Urinary bladder (tissue), 4 donors: ENCODE measurements around the gene CHKA. TPM values are rescaled to one million over a fixed set of nuclear protein-coding genes. Genes with fewer than 3 reads are reported as not detected.

ENCODE experiments used
- DNase-seq: peaks from one replicate; pipeline ENCODE4 v3.0.0-alpha.2; 2015; ENCODE audit errors: extremely low spot score
- H3K27ac ChIP-seq: one replicate; pipeline ENCODE4 v1.5.1; 2013; ENCODE audit warnings: low read depth, mild to moderate bottlenecking, moderate library complexity
- H3K36me3 ChIP-seq: one replicate; pipeline ENCODE4 v1.6.1; 2013; ENCODE audit warnings: mild to moderate bottlenecking, moderate library complexity; ENCODE audit not compliant: insufficient read depth
- H3K4me1 ChIP-seq: one replicate; pipeline ENCODE4 v1.6.1; 2013; ENCODE audit warnings: mild to moderate bottlenecking, moderate library complexity; ENCODE audit not compliant: insufficient read depth
- H3K4me3 ChIP-seq: one replicate; pipeline ENCODE4 v1.5.1; 2013; ENCODE audit warnings: low read depth, low read length
- WGBS: extraction: QIAGEN DNeasy Blood & Tissue Kit; methylation state at CpG from one replicate; pipeline ENCODE4 v1.1.7; 2013; 5-methylcytosine and 5-hydroxymethylcytosine counted together
- polyA plus RNA-seq: library from polyadenylated mRNA; stranded (reverse); fragments of 200-250 nt; gene quantifications from one replicate; pipeline ENCODE4 v1.2.3, GENCODE V29; 2013
- total RNA-seq: library from RNA; depleted of rRNA; stranded (reverse); fragments of >200 nt; gene quantifications from one replicate; pipeline ENCODE4 v1.2.3, GENCODE V29; 2014
- donor health status: healthy with polysubstance abuse.
- donor health status: healthy.

Gene CHKA
- total and polyA plus RNA-seq, 2 donors = 20.2 to 26.2 TPM

DNA sequence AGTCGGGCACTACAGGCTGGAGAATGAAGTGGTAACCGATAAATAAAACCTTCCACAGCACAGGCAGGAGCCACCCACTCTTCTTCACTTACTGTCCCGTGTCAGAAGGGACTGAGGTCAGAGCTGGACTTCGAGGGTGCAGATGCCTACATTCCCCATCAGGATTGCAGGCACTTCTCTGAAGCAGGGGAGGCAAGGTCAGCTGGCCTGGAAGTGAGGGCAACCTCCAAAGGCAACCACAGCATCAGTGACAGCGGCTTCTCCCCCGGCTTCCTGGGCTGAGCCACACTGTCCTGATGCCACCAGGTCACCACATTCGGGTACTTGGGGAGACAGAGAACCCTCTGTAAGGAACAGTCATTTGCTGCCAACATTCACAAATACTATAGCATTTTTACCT lies 59.7 kb downstream of the CHKA start:
- Histone ChIP-seq H3K36me3 (peaks cover 5% of the 10 kb centered on the region), H3K4me1 (no peaks in the 10 kb centered on the region), H3K27ac (no peak overlapping the region), H3K4me3 (no peak overlapping the region)
- no peak for DNase-seq
- 96% methylated on average over 7 of the region's 7 CpGs for WGBS

DNA sequence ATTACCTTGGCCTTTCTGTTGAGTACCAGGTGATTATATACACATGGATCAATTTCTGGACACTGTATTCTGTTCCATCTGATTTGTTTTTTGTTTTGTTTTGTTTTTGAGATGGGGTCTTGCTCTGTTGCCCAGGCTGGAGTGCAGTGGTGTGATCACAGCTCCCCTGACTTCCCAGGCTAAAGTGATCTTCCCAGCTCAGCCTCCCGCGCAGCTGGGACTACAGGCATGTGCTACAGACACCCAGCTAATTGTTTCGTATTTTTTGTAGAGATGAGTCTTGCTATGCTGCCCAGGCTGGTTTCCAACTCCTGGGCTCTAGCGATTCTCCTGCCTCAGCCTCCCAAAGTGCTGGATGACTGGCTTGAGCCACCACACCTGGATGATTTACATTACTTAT lies 63.4 kb downstream of the CHKA start:
- no peak for DNase-seq
- peaks cover 5% of the 10 kb centered on the region for H3K36me3 ChIP-seq

DNA sequence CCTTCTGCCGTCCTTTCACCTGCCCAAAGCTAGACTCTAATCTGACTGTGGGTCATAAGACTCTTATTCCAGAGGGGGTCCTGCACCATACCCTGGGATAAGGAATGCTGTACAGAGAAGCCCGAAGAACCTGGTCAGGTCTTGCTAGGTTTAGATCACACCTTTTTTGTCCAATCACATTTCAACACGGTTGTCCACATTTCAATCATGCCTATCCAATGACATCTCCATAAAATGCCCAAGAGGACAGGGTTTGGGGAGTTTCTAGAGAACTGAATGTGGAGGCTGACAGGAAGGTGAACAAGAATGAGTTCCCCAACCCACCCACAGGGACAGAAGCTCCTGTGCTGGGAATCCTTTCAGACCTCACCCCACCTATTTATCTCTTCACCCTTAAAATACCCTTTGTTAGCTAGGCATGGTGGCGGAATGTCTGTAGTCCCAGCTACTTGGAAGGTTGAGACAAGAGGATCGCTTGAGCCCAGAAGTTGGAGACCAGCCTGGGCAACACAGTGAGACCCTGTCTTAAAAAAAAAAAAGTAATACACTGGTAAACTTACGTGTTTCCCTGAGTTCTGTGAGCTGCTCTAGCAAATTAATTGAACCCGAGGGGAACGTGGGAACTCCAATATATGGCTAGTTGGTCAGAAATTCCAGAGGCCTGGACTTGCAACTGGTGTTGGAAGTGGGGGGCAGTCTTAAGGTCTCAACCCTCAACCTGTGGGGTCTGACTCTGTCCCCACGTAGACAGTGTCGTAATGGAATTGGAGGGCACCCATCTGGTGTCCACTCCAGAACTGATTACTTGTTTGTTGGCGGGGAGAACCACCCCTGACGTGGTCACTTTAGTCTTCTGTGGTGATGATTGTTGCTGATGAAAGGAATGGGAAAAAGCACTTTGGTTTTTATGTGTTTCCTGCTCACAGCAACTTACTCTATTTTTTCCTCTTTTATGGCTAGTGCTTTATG lies 64.6 kb downstream of the CHKA start:
- no peak for DNase-seq
- Histone ChIP-seq H3K4me3 (no peak overlapping the region), H3K4me1 (no peaks in the 10 kb centered on the region), H3K36me3 (peaks cover 2% of the 10 kb centered on the region), H3K27ac (no peak overlapping the region)
- WGBS = 92% methylated on average over 12 of the region's 12 CpGs

More for the DNA sequence above, 63.4 kb downstream of the CHKA start:
- WGBS = 95% methylated on average over 4 of the region's 4 CpGs
- no peaks in the 10 kb centered on the region for H3K4me1 ChIP-seq
- no peak overlapping the region for H3K27ac ChIP-seq
- no peak overlapping the region for H3K4me3 ChIP-seq

DNA sequence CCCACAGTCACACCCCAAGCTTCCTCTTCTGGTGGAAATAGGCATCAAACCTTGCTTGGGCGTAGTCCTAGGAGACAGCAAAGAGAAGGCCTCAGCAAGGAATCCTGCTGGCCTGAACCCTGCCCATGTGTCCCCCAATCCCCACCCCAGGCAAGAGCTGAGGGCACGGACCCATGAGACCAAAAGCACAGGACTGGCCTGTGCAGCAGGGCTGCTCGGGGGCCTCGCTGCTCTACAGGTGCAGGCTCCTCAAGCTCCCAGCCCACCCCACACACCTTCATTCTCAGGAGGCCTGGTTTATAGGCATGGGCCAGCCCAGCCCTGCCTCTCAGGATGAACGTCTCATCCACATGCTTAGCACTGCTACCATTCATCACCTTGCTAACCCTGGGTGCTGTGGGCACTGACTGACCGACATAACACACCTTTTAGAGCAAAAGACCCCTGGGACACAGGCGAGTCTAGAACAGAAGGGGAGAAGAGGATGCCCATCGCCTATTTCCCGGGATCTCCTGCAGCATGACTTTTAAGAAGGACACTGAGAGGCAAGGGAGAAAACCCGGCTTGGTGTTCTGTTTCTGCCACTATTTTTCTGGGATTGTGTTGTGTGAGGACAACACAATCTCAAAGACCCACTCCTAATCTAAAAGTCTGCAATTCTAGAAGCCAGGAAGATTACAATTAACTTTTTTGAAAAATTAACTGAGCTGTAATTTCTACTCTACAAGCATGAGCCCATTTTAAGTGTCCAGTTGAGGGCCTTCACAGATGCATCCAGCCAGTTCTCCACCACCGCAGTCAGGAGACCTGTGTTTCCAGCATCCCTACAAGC lies 67.0 kb downstream of the CHKA start:
- Histone ChIP-seq H3K36me3 (peaks cover 11% of the 10 kb centered on the region), H3K4me1 (no peaks in the 10 kb centered on the region), H3K27ac (no peak overlapping the region), H3K4me3 (no peak overlapping the region)
- WGBS = 88% methylated on average over 11 of the region's 11 CpGs
- DNase-seq = no peak

DNA sequence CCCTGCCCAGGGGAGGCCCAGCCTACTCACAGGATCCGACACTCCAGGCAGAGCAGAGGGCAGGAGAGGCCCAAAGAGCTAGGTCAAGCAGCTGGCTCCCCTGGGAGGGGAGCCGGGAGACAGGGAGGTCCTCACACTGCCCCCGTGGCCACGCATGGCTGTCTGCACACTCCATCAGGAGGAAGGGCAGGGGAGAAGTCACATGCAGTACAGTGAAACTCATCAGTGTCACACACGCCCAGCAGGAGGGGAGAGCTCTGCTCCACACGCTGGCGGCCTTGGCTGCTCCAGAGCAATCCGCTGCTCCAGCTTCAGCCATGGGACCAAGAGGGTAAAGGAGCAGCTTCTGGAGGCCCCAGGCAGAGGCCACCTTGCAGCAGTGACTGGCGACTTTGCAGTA lies 68.1 kb downstream of the CHKA start:
- peaks cover 11% of the 10 kb centered on the region for H3K36me3 ChIP-seq
- no peak for DNase-seq

DNA sequence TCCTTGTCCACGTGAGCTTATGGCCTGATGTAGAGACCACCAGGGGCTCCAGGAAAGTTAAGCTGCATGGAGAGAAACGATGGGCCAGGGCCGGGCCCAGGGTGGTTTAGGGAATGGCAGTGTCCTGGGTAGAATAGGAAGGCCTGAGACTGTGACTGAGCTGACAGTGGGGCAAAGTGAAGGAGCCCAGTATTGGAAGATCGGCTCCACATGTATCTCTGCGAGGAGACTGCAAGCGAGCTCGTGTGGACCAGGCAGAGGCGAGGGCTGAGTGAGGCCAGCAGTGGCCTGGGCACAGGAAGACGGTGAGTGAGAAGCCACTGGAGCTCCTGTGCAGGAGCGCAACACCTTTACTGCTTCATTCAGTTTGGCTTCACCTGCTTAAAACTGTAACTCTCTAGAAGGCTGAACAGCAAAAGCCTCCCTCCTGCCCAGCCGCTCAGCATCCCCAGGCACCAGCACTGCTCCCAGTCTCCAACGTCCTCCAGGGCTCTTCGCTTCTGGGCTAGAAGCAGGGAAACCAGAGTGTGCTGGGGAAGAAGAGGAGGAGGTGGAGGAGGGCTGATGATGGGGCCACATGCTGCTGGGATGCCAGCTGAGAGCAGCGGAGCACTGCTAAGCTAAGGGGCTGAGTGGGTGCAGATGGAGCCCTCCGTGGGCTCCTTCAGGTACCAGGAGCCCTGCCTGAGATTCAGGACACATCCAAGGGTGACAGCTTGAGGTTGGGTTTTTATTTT lies 68.9 kb downstream of the CHKA start:
- WGBS = 83% methylated on average over 15 of the region's 15 CpGs
- no peak overlapping the region for H3K27ac ChIP-seq
- H3K36me3 ChIP-seq = peaks cover 8% of the 10 kb centered on the region
- H3K4me1 ChIP-seq = no peaks in the 10 kb centered on the region
- H3K4me3 ChIP-seq = no peak overlapping the region
- no peak for DNase-seq

More for the DNA sequence above, 68.1 kb downstream of the CHKA start:
- no peak overlapping the region for H3K4me3 ChIP-seq
- H3K4me1 ChIP-seq = no peaks in the 10 kb centered on the region
- WGBS = 68% methylated on average over 9 of the region's 9 CpGs
- no peak overlapping the region for H3K27ac ChIP-seq

DNA sequence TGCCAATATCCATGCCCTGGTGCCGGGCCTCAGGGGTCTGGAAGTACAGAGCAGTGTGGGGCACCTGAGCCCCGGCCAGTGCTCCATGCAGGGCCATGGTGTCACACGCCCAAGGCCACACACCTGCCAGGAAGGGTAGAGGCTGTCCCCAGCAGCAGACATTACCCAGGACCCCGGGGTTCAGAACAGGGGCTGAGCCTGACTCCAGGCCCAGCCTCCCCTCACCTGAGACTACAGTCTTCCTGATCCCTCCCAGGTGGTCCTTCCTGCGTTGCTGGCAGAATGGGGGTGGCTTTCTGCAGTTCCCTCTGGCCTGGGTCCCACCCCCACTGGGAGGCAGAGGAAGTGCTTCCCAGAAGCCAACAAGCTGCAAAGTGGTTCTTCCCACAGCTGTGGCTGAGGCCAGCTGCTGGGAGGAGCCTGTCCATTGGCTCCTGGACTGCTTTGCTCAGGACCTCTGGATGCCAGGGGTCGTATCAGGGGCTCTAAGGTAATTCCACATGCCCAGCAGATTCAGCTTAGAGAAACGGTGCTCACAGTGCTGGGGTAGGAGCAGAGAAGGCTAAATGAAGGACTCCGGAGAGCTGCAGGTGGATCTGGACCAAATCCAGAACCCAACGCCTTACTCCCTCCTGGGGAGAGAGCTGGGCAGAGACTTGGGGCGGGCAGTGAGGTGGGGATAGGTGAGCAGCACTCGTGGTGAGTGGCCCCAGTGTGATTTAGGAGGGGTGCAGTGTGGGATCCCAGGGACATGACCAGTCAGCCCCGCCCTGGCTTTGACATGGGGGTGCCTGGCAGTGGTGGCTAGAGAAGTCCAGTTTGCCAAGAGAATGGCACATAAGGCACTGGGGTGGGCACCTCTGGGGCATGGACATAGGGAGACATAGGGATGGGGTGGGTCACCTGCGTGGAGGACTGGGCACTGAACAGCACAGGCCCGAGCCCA lies 69.7 kb downstream of the CHKA start:
- no peak for DNase-seq
- WGBS = 77% methylated on average over 14 of the region's 14 CpGs
- peaks cover 8% of the 10 kb centered on the region for H3K36me3 ChIP-seq

DNA sequence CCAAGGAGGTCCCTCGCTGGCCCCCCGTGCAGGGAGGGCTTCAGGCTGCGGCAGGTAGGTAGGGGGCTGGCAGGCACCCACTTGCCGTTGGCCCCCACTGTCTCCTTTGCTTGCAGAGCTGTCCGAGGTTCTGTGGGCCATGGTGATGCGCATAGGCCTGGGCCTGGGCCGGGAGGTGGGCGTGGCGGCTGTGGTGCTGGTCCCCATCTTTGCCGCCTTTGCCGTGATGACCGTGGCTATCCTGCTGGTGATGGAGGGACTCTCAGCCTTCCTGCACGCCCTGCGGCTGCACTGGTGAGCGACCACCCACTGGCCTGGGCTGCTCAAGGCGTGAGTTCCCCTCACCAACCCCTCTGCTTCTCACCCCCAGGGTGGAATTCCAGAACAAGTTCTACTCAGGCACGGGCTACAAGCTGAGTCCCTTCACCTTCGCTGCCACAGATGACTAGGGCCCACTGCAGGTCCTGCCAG lies 70.8 kb downstream of the CHKA start:
- no peaks in the 10 kb centered on the region for H3K4me1 ChIP-seq
- 92% methylated on average over 18 of the region's 18 CpGs for WGBS
- no peak overlapping the region for H3K4me3 ChIP-seq
- no peak overlapping the region for H3K27ac ChIP-seq
- peaks cover 8% of the 10 kb centered on the region for H3K36me3 ChIP-seq
- no peak for DNase-seq

More for the DNA sequence above, 69.7 kb downstream of the CHKA start:
- no peak overlapping the region for H3K4me3 ChIP-seq
- no peaks in the 10 kb centered on the region for H3K4me1 ChIP-seq
- no peak overlapping the region for H3K27ac ChIP-seq

DNA sequence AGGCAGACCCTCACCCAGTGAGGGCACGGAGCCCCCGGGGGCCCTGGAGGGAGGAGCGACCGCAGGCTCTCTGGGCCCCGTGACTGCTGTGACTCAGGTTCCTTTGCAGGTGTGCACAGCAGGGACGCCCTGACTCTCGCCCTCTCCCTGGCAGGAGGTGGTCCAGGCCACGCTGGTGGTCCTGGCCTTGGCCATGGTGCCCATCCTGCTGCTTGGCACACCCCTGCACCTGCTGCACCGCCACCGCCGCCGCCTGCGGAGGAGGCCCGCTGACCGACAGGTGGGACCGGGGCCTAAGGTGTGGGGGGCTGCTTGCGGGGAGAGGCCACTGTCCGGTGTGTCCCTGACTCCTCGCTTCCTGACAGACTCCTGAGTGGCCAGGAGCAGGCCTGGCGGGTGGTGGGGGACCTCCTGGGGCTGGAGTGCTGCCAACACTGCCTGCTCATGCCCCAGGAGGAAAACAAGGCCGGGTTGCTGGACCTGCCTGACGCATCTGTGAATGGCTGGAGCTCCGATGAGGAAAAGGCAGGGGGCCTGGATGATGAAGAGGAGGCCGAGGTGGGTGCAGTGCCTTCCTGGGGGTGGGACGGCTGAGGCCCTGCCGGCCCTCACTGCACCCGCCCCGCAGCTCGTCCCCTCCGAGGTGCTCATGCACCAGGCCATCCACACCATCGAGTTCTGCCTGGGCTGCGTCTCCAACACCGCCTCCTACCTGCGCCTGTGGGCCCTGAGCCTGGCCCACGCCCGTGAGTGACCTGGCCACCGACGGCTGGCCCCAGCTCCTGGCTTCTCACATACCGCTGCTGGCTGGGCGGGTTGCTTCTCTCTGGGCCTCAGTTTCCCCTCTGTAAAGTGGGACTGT lies 71.4 kb downstream of the CHKA start:
- H3K27ac ChIP-seq = no peak overlapping the region
- no peak overlapping the region for H3K4me3 ChIP-seq
- DNase-seq = no peak
- H3K4me1 ChIP-seq = no peaks in the 10 kb centered on the region
- 91% methylated on average over 40 of the region's 40 CpGs for WGBS
- H3K36me3 ChIP-seq = peaks cover 8% of the 10 kb centered on the region

DNA sequence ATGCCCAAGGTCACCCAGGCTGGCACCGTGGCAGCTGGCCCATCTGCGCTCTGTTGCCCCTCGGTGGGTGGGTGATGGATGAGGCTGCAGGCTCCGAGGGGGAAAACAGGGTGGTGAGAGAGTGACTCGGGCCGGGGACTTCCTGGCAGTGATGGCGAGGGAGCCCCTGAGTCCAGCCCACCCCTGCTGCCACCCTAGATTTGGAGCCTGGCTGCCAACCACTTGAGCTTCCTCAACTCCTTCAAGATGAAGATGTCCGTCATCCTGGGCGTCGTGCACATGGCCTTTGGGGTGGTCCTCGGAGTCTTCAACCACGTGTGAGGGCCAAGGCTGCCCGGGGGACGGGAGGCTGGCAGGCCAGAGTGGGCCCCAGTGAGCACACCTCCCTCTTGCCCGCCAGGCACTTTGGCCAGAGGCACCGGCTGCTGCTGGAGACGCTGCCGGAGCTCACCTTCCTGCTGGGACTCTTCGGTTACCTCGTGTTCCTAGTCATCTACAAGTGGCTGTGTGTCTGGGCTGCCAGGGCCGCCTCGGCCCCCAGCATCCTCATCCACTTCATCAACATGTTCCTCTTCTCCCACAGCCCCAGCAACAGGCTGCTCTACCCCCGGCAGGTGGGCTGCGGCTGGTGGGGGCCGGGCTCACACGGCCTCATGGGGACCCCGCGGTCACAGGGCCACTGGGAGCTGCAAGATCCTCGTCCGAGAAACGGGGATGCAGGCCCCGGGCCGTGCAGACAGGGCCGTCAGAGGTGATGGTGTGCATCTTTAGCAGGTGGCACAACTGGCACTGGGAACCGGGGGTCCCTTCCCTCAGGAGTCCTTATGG lies 72.3 kb downstream of the CHKA start:
- Histone ChIP-seq H3K4me3 (no peak overlapping the region), H3K4me1 (no peaks in the 10 kb centered on the region), H3K27ac (no peak overlapping the region), H3K36me3 (peaks cover 10% of the 10 kb centered on the region)
- no peak for DNase-seq
- WGBS = 88% methylated on average over 35 of the region's 35 CpGs
